H1 (cell line): Measurements from ENCODE around the gene MAGI1.
"Not testable (repeated sequence)": the region's sequence is repeated elsewhere in the genome, so short reads cannot be mapped to it uniquely, and the experiment has no call there.

ENCODE experiments used
- CBX5 ChIP-seq: fragments of 300-800, 300-1000 bp; sonication (generic); IDR thresholded peaks from 2 replicates; pipeline ENCODE4 v1.7.1; 2016; ENCODE audit warnings: antibody characterized with exemption, low read length, low read depth
- CHD1 ChIP-seq: IDR thresholded peaks from 2 replicates; pipeline ENCODE4 v1.6.1; 2012; ENCODE audit warnings: low read depth, low read length, improper control_type of control experiment
- CTCF ChIP-seq, 3 experiments: IDR thresholded peaks; 1 replicate in 2 of 3; 2 replicates in 1 of 3; pipeline versions ENCODE4 v1.5.1 to v1.6.1; 2011; ENCODE audit warnings: low read length in 3 of 3, mild to moderate bottlenecking in 3 of 3, inconsistent platforms in 2 of 3, low read depth in 1 of 3, moderate library complexity in 1 of 3; ENCODE audit not compliant: insufficient read depth in 1 of 3; ENCODE audit errors: control extremely low read depth in 1 of 3
- EP300 ChIP-seq, 2 experiments: IDR thresholded peaks; 1 replicate in 1 of 2; 2 replicates in 1 of 2; pipeline ENCODE4 v1.6.1; 2011 to 2012; ENCODE audit warnings: low read depth in 2 of 2, low read length in 2 of 2, mild to moderate bottlenecking in 2 of 2, borderline replicate concordance in 1 of 2, inconsistent platforms in 1 of 2, moderate library complexity in 1 of 2
- HDAC2 ChIP-seq, 2 experiments: fragments of 300-600 bp in 1 of 2; sonication (generic) in 1 of 2; IDR thresholded peaks; 2 replicates each; pipeline ENCODE4 v1.6.1; 2011 to 2012; ENCODE audit warnings: low read depth in 2 of 2, low read length in 2 of 2, mild to moderate bottlenecking in 2 of 2, moderate library complexity in 2 of 2, borderline replicate concordance in 1 of 2, inconsistent platforms in 1 of 2
- NRF1 ChIP-seq: IDR thresholded peaks from 2 replicates; pipeline ENCODE4 v1.6.1; 2011; ENCODE audit warnings: mild to moderate bottlenecking, low read depth, low read length, improper control_type of control experiment

DNA sequence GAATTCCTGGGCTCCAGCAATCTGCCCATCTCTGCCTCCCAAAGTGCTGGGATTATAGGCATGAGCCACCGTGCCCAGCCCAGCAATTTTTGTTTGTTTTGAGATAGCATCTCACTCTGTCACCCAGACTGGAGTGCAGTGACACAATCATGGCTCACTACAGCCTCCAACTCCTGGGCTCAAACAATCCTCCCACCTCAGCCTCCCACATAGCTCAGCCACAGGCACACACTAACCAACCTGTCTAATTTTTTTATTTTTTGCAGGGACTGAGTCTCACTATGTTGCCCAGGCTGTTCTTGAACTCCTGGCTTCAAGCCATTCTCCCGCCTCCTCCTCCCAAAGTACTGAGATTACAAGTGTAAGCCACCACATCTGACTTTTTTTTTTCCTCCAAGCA, 7.6 kb upstream of the MAGI1 start:
- TF ChIP-seq EP300 (IDR thresholded peaks at IDR 0.05; ENCODE audit: borderline replicate concordance in 1 of 2, low read depth in 2 of 2, low read length in 2 of 2); CTCF (IDR thresholded peaks at IDR 0.05; ENCODE audit: control extremely low read depth in 1 of 3, insufficient read depth in 1 of 3, low read depth in 1 of 3, low read length in 3 of 3); HDAC2 (IDR thresholded peaks at IDR 0.05; ENCODE audit: borderline replicate concordance in 1 of 2, low read depth in 2 of 2, low read length in 2 of 2); CHD1; NRF1; CBX5: not testable (repeated sequence)
